Measurements from ENCODE around the gene KBTBD8. TPM values are rescaled to one million over a fixed set of nuclear protein-coding genes. Genes with fewer than 3 reads are reported as not detected.

KBTBD8 gene
- total and polyA plus RNA-seq, 2 of the 8 experiments (the other 6 are each of a cell fraction or from before 2014, with no cell fraction given): 3.2 to 23.9 TPM

GRCh38 chr3:66971245-66971644 lies 26.9 kb upstream of the KBTBD8 start:
- no peaks in the 10 kb centered on the region for H3K79me2 ChIP-seq (ENCODE audit: control insufficient read depth in 1 of 2, insufficient read depth in 2 of 2, low read length in 2 of 2)
- H3K4me2 ChIP-seq (ENCODE audit: insufficient read depth in 1 of 2, low read depth in 2 of 2, low read length in 2 of 2): no peak overlapping the region
- H3K27me3 ChIP-seq (replicated peaks in 1 of 4; ENCODE audit: control insufficient read depth in 3 of 4, extremely low read depth in 1 of 4, insufficient read depth in 3 of 4, low read length in 3 of 4): peaks cover 0 to 4% (median 0%) of the 10 kb centered on the region in 4 experiments; a peak in 1 of 7 replicates
- no peak overlapping the region for H3K14ac ChIP-seq (ENCODE audit: insufficient read length)
- CTCF ChIA-PET (ENCODE audit: partially characterized antibody): interaction anchor here (0.6 to 6.1 kb wide), 34 partner anchors 9 to 875 kb away, joined by 3 to 72 read pairs (median 5); partner anchors contain the start of gene KBTBD8
- WGBS, 2 experiments (ENCODE audit: extremely low coverage in 1 of 2, insufficient coverage in 1 of 2, insufficient read length in 1 of 2, insufficient replicate concordance in 2 of 2, low coverage in 1 of 2, low lambda C conversion rate in 2 of 2, missing lambda C conversion rate in 1 of 2): 83% methylated on average over 3 of the region's 3 CpGs; no CpG with 5 or more reads in 1 of the 2 experiments
- no peak overlapping the region for H2BK120ac ChIP-seq (replicated peaks; ENCODE audit: low read depth, low read length)
- H2BK15ac ChIP-seq (ENCODE audit: low read length): no peak overlapping the region
- H3K4me1 ChIP-seq (replicated peaks in 1 of 4; ENCODE audit: control insufficient read depth in 3 of 4, insufficient read depth in 4 of 4, low read length in 3 of 4): peaks cover 0 to 6% (median 0%) of the 10 kb centered on the region in 4 experiments; a peak in 2 of 7 replicates
- H3K18ac ChIP-seq (ENCODE audit: extremely low read depth, low read length): no peak overlapping the region
- H3K23ac ChIP-seq (ENCODE audit: insufficient read length): no peak overlapping the region
- H2AFZ ChIP-seq (ENCODE audit: low read length): no peak overlapping the region
- no peaks in the 10 kb centered on the region for H3K36me3 ChIP-seq (ENCODE audit: control insufficient read depth in 2 of 4, insufficient read depth in 4 of 4, low read length in 3 of 4)
- H4K20me1 ChIP-seq (replicated peaks in 1 of 2; ENCODE audit: control insufficient read depth in 1 of 2, insufficient read depth in 2 of 2, low read length in 2 of 2): no peaks in the 10 kb centered on the region
- DNase-seq (ENCODE audit: low read depth in 1 of 2, low spot score in 2 of 2) (no peak), FAIRE-seq (no peak)
- H2BK5ac ChIP-seq (ENCODE audit: low read depth, low read length): no peak overlapping the region
- no peaks in the 10 kb centered on the region for H3K23me2 ChIP-seq (ENCODE audit: low read depth, low read length)
- no peak overlapping the region for H3K9ac ChIP-seq (replicated peaks in 1 of 4; ENCODE audit: extremely low read depth in 1 of 4, low read depth in 3 of 4, low read length in 3 of 4)
- POLR2A ChIA-PET (ENCODE audit: partially characterized antibody): no interaction called here
- no peaks in the 10 kb centered on the region for H3K9me3 ChIP-seq (ENCODE audit: insufficient read depth in 2 of 2, low read depth in 1 of 2, low read length in 1 of 2)
- H2BK12ac ChIP-seq (ENCODE audit: low read depth, low read length): no peak overlapping the region
- H2BK20ac ChIP-seq (ENCODE audit: low read length): no peak overlapping the region
- H3K4ac ChIP-seq (replicated peaks; ENCODE audit: insufficient read length, low read depth, low read length): no peak overlapping the region
- TF ChIP-seq CHD2 (IDR thresholded peaks at IDR 0.05; ENCODE audit: low read length): no peak
- TF ChIP-seq EZH2 (IDR thresholded peaks at IDR 0.05; ENCODE audit: low read depth, low read length, severe bottlenecking): no peak
- TF ChIP-seq EGR1 (IDR thresholded peaks at IDR 0.05; ENCODE audit: borderline replicate concordance, low read depth, low read length): no peak
- no peak overlapping the region for H3K56ac ChIP-seq (replicated peaks; ENCODE audit: insufficient read length, low read depth, low read length)
- no peaks in the 10 kb centered on the region for H3K79me1 ChIP-seq (ENCODE audit: low read depth, low read length)
- H3K4me3 ChIP-seq (ENCODE audit: extremely low read depth in 1 of 4, insufficient read depth in 2 of 4, low read depth in 3 of 4, low read length in 4 of 4): no peak overlapping the region
- H4K5ac ChIP-seq (ENCODE audit: insufficient read length, low read depth, low read length): no peak overlapping the region
- no peak overlapping the region for H4K8ac ChIP-seq (ENCODE audit: extremely low read depth, insufficient read depth, low read length)
- H3K27ac ChIP-seq (ENCODE audit: low read depth, low read length): no peak overlapping the region
- no peak overlapping the region for H2AK5ac ChIP-seq (ENCODE audit: low read depth, low read length)
- H4K91ac ChIP-seq (replicated peaks; ENCODE audit: insufficient read length, low read length): no peak overlapping the region
